Gastrocnemius medialis (tissue), 4 donors: Measurements from ENCODE around the gene ADAMTS20.

Experiments used
- POLR2A ChIP-seq, 2 donors: fragments of 450-650 bp; IDR thresholded peaks; one replicate each; pipeline ENCODE4 v1.6.1; 2017; ENCODE audit warnings: antibody characterized with exemption in 2 of 2, mild to moderate bottlenecking in 2 of 2, moderate library complexity in 2 of 2
- TF ChIP-seq, protein P1 (sequence below), 5 experiments: fragments of 450-650 bp in 3 of 5; fragments of 200-600 bp in 2 of 5; sonication (generic) in 2 of 5; IDR thresholded peaks in 4 of 5; conservative IDR thresholded peaks in 1 of 5; 1 replicate in 4 of 5; 2 replicates in 1 of 5; pipeline ENCODE4 v1.5.1; 2016 to 2019; ENCODE audit warnings: antibody characterized with exemption in 5 of 5, mild to moderate bottlenecking in 3 of 5, moderate library complexity in 3 of 5

DNA sequence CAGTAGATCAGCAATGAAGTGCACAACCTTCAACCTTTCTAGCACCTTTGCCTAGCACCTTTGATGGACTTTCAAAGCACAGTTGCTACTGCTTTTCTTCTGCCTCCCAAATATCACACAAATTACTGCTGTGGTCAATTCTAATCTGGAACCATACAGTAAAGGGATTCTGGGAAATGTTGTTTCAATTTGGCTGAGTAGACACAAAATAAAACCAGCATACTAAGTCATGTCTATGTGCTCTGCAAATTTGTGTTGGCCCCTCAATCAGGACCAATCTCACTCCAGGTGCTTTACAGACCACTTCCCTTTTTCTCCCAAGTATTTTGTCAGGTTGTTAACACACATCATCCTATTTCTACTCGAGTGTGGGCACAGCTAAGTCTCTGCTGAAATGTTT, 38.3 kb upstream of the ADAMTS20 start:
- TF ChIP-seq, protein P1, sequence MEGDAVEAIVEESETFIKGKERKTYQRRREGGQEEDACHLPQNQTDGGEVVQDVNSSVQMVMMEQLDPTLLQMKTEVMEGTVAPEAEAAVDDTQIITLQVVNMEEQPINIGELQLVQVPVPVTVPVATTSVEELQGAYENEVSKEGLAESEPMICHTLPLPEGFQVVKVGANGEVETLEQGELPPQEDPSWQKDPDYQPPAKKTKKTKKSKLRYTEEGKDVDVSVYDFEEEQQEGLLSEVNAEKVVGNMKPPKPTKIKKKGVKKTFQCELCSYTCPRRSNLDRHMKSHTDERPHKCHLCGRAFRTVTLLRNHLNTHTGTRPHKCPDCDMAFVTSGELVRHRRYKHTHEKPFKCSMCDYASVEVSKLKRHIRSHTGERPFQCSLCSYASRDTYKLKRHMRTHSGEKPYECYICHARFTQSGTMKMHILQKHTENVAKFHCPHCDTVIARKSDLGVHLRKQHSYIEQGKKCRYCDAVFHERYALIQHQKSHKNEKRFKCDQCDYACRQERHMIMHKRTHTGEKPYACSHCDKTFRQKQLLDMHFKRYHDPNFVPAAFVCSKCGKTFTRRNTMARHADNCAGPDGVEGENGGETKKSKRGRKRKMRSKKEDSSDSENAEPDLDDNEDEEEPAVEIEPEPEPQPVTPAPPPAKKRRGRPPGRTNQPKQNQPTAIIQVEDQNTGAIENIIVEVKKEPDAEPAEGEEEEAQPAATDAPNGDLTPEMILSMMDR (IDR thresholded peaks at IDR 0.05 in 4 of 5, conservative IDR thresholded peaks at IDR 0.05 in 1 of 5) = no peak
- TF ChIP-seq POLR2A (IDR thresholded peaks at IDR 0.05) = no peak
